ENCODE measurements around the gene GTPBP6. TPM values are rescaled to one million over a fixed set of nuclear protein-coding genes. Genes with fewer than 3 reads are reported as not detected.

Gene GTPBP6
- total RNA-seq, 4 donors from 2014 or later: 35.3 to 53.5 (median 46.3) TPM

DNA sequence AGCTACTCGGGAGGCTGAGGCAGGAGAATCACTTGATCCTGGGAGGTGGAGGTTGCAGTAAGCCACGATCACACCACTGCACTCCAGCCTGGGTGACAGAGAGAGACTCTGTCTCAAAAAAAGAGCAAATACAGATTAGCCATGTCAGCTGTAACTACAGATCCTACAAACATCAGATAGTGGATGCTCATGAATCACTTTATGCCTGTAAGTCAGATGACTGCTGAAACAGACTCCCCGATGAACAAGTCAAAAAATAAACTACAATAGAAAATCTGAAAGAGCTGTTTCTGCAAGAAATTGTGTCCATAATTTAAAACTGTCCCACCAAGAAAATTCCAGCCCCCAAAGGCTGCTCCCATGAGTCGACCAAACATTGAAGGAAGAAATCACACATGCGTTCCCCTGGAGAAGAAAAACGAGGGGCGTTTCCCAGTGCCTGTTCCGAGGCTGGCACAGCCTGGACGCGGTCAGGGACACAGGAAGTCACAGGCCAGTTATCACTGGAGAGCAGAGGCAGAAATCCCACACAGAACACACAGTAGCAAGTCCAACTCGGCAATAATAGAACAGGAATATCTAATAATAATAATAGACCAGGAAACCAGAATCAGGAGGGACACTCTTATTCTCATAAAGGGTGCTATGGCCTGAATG lies 30.0 kb upstream of the GTPBP6 start:
- no peak for TF ChIP-seq POLR2AphosphoS5 (IDR thresholded peaks at IDR 0.05)
- TF ChIP-seq, protein P1, sequence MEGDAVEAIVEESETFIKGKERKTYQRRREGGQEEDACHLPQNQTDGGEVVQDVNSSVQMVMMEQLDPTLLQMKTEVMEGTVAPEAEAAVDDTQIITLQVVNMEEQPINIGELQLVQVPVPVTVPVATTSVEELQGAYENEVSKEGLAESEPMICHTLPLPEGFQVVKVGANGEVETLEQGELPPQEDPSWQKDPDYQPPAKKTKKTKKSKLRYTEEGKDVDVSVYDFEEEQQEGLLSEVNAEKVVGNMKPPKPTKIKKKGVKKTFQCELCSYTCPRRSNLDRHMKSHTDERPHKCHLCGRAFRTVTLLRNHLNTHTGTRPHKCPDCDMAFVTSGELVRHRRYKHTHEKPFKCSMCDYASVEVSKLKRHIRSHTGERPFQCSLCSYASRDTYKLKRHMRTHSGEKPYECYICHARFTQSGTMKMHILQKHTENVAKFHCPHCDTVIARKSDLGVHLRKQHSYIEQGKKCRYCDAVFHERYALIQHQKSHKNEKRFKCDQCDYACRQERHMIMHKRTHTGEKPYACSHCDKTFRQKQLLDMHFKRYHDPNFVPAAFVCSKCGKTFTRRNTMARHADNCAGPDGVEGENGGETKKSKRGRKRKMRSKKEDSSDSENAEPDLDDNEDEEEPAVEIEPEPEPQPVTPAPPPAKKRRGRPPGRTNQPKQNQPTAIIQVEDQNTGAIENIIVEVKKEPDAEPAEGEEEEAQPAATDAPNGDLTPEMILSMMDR (IDR thresholded peaks at IDR 0.05): no peak
- no peak for TF ChIP-seq EP300 (IDR thresholded peaks at IDR 0.05)
- TF ChIP-seq POLR2A (IDR thresholded peaks at IDR 0.05): no peak
- H3K27ac ChIP-seq: no peak overlapping the region

DNA sequence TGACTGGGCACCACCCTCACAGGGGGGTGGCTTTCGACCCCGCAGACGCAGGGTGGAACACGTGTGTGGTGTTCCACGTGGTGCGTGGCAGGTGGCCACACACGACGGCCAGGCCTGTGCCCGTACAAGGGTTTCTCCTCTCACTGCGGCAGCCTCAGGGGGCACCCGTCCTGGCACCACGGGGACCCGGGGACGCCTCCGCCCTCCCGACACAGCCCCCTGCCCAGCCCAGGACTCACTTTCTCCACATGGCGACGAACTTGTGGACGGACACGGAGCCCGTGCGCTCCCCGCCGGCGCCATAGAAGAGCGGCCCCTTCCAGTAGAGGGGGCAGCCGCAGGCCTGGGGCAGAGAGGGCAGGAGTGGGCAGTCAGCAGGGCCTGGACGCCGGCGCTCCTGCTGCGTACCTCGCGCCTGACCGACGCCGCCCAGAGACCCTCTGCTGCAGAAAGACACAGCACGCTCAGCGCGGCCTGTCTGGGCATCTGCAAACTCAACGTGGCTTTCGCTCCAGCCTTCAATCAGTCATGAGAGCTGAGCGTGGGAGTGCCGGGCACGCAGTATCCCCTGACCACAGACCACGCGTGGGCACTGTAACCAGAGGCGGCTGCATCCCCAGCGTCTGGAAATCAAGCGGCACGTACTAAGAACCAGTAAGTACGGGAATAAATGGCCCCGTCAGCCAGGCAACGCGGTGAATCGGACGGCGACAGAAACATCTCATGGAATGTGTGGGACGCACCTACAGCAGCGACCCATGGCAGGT lies 28.9 kb upstream of the GTPBP6 start:
- Histone ChIP-seq H3K9me3 (no peaks in the 10 kb centered on the region), H3K27me3 (no peaks in the 10 kb centered on the region), H3K4me1 (no peaks in the 10 kb centered on the region), H3K27ac (no peak overlapping the region), H3K4me3 (no peak overlapping the region), H3K36me3 (peaks cover 0 to 40% of the 10 kb centered on the region in 2 donors)
- TF ChIP-seq POLR2AphosphoS5 (IDR thresholded peaks at IDR 0.05) (no peak), POLR2A (IDR thresholded peaks at IDR 0.05) (no peak), EP300 (IDR thresholded peaks at IDR 0.05) (no peak)
- TF ChIP-seq, protein P1 (IDR thresholded peaks at IDR 0.05): no peak
- ATAC-seq: no peak
- WGBS, 2 donors (ENCODE audit: low coverage in 1 of 2): 97 to 100% methylated on average over 9 to 11 of the region's 59 CpGs

More for the DNA sequence above, 30.0 kb upstream of the GTPBP6 start:
- WGBS, 2 donors (ENCODE audit: low coverage in 1 of 2): 57 to 75% methylated on average over 4 to 7 of the region's 11 CpGs
- no peaks in the 10 kb centered on the region for H3K9me3 ChIP-seq
- peaks cover 0 to 43% of the 10 kb centered on the region in 2 donors for H3K36me3 ChIP-seq
- no peak overlapping the region for H3K4me3 ChIP-seq
- no peak for ATAC-seq
- no peaks in the 10 kb centered on the region for H3K4me1 ChIP-seq
- H3K27me3 ChIP-seq: no peaks in the 10 kb centered on the region

DNA sequence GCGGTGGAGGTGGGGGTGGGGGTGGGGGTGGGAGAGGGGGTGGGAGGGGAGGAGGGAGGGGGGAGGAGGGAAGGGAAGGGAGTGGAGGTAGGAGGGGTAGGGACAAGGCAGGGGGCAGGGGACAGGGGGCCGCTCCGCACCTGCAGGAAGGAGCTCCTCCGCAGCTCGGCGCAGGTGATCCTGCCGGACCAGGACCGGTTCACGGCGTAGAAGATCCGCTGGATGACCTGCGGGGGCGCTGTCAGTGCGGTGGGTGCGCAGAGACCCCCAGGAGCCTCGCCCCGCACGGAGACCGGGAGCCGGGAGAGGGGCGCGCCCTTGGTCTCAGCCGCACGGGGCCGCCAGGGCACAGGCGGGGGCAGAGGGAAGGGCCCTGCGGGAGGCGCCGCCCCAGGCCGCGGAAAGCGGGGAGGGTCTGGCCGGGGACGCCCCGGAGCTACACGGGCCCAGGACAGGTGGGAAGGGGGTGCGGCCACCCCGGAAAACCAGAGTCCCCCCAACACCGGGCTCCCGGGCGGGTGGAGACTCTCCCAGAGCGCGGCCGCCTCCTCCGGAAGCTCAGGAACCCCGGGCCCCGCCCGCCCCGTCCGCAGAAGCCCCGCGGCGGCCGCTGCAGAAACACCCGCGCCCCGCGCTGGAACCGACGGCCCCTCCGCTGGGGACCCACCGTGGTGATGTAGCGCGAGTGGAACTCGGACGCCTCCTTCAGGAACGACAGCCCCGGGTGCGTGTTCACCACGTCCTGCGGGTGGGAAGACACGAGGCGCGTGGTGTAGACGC lies 27.6 kb upstream of the GTPBP6 start:
- no peak for ATAC-seq
- H3K36me3 ChIP-seq: peaks cover 0 to 40% of the 10 kb centered on the region in 2 donors
- 96% methylated on average over 5 of the region's 75 CpGs; no CpG with 5 or more reads in 1 of the 2 donors for WGBS, 2 donors (ENCODE audit: low coverage in 1 of 2)
- no peak for TF ChIP-seq EP300 (IDR thresholded peaks at IDR 0.05)
- TF ChIP-seq POLR2AphosphoS5 (IDR thresholded peaks at IDR 0.05): no peak
- TF ChIP-seq, protein P1 (IDR thresholded peaks at IDR 0.05): no peak
- no peak for TF ChIP-seq POLR2A (IDR thresholded peaks at IDR 0.05)
- no peaks in the 10 kb centered on the region for H3K9me3 ChIP-seq
- H3K27ac ChIP-seq: no peak overlapping the region
- H3K27me3 ChIP-seq: no peaks in the 10 kb centered on the region
- no peaks in the 10 kb centered on the region for H3K4me1 ChIP-seq
- H3K4me3 ChIP-seq: no peak overlapping the region

DNA sequence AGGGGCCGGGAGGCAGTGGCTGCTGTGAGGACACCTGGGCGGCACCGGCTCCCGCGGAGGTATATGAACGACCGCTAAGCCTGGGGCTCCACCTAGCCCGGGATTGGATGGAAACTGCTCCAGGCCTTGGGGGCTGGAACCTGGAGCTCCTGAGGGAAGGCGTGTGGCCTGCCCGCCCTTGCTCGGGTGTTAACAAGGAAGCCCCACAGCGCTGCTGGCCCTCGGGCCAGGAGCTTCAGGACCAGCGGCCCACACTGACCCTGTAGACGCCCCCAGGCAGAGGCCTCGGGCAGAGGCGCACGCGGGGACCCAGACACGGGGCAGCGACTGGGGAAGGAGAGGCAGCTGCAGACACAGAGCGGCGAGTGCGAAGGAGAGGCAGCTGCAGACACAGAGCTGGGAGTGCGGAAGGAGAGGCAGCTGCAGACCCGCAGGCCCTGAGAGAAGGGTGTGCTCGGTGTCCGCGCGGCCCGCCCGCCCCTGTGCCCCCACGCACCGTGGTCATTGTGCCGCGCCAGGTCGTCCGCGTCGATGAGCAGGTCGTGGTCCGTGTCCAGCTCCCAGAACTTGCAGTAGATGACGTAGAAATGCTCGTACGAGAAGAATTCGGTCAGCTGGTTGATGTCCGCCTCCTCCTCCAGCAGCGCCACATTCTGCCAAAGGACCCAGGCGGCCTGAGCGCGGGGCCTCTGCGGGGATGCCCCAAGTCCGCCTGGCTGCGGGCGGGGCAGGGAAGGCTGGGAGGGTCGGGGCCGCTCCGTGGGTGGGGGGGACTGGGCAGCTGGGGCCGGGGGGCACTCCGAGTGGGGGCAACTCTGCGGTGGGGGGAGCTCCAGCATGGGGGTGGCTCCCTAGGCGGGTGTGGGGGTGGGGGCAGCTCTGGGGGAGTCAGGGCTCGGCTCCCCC lies 26.7 kb upstream of the GTPBP6 start:
- Histone ChIP-seq H3K27ac (no peak overlapping the region), H3K9me3 (no peaks in the 10 kb centered on the region), H3K36me3 (peaks cover 0 to 41% of the 10 kb centered on the region in 2 donors), H3K4me3 (no peak overlapping the region), H3K4me1 (no peaks in the 10 kb centered on the region), H3K27me3 (no peaks in the 10 kb centered on the region)
- TF ChIP-seq, protein P1 (IDR thresholded peaks at IDR 0.05): no peak
- no peak for TF ChIP-seq POLR2A (IDR thresholded peaks at IDR 0.05)
- TF ChIP-seq POLR2AphosphoS5 (IDR thresholded peaks at IDR 0.05): no peak
- TF ChIP-seq EP300 (IDR thresholded peaks at IDR 0.05): no peak
- no peak for ATAC-seq
- WGBS, 2 donors (ENCODE audit: low coverage in 1 of 2): 98 to 100% methylated on average over 1 to 18 of the region's 63 CpGs

Data from gastroesophageal sphincter (tissue), 4 donors.